ENCODE results near the gene VIPR2.

- TF ChIP-seq CTCF (conservative IDR thresholded peaks at IDR 0.05; ENCODE audit: low read depth, low read length) = no peak
- no peak for TF ChIP-seq EZH2 (IDR thresholded peaks at IDR 0.05; ENCODE audit: borderline replicate concordance, low read depth, low read length, poor library complexity, severe bottlenecking)
Measured at GRCh38 chr7:159042581-159043101, 102.0 kb downstream of the VIPR2 start.
